Activated naive CD4-positive, alpha-beta T cell treated with anti-CD3 and anti-CD28 coated beads, Interleukin-2, amount 50 U/mL, for 16 hours (primary cell): ENCODE data around the gene MCTP2.

Experiments used
- DNase-seq: peaks from one replicate; pipeline ENCODE4 v3.0.0-alpha.2; 2020

Gene MCTP2

GRCh38 chr15:94263341-94264273, 32.2 kb downstream of the MCTP2 start:
- no peak for DNase-seq

DNA sequence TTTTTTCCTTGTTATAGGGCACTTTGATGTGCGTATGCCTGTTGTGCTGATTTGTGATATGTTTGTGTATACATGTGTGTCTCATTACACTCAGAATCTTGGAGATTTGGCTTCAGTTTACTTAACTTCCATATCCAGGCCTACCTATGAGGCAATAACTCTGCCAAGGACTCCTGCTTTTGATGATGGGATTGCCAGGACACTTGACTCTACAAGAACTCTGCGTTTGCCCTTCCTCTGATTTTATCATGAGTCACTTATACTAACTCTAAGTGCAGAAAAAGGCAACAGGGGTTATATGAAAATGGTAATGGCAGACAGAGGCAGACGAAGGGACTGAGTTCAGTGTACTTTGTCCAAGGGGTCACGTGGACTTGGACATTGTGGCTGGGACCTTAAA, 33.6 kb downstream of the MCTP2 start:
- DNase-seq = no peak

GRCh38 chr15:94265982-94266381, 34.6 kb downstream of the MCTP2 start:
- no peak for DNase-seq

DNA sequence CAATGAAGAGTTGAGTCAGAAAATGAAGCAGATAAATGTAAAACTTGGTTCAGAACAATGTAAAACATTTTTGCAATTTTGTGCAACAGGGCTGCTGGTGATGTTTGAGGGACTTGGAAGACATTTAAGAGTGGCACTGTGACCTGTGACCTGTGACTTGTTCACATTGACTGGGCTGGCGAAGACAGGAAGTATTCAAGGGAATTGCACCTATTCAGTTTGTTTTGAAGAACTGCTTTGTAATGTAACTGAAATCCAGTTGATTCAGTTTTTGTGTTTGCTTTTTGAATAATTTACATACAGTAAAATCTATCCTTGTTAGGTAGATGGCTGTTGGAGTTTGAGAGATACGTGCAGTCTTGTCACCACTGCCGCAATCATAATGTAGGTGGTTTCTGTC, 35.4 kb downstream of the MCTP2 start:
- no peak for DNase-seq

- no peak for DNase-seq
Observed at GRCh38 chr15:94269954-94270353, 38.6 kb downstream of the MCTP2 start.

DNA sequence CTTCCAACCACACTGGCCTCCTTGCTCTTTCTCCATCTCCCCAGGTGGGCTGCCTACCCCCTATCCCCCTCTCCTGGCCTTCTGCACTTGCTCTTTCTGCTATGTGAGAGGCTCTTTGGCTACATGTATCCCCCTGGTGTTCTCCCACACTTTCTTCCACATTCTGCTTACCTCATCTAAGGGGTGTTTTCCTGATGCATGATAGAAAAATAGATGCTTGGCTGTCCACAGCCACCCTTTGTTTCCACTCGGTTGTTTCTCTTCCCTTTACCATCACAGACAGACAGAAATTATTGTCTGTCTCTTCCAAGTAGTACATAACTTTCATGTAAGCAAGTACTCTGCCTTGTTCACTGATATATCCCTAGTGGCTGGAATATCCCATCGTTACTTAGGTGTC, 39.2 kb downstream of the MCTP2 start:
- DNase-seq = no peak

- no peak for DNase-seq
Observed at GRCh38 chr15:94272251-94272898, 41.0 kb downstream of the MCTP2 start.

DNA sequence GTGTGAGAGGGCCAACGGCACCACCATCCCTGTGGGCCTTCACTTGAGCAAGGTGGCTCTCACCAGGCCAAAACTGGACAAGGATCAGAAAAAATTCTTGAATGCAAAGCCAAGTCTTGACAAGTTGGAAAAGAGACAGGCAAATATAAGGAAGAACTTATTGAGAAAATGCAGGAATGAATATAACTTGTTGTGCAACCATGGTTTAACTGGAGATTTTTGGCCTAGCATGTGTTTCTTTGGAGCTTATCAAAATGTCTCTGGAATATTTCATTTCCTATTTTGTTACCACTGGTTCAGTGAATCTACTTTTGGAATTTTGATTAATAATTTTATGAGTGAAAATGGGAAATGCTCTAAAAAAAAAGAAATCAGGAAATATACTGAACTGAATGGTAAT, 42.5 kb downstream of the MCTP2 start:
- DNase-seq = no peak

DNA sequence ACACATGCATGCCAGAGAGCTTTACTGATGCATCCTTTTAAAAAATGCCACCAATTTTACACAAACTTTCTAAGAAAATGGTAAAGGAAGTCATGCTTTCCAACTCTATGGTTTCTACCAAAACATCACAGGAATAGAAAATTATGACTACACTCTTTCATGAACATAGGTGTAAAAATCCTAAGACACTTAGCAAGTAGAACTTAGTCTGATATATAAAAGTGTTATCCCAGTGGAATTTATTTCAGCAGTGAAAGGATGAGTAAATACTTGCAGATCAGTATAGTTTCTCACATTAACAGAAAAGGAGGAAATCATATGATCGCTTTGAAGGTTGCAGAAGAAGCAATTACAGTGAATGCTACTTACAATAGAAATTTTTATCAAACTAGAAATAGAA, 43.4 kb downstream of the MCTP2 start:
- no peak for DNase-seq

GRCh38 chr15:94277485-94277884, 46.1 kb downstream of the MCTP2 start:
- DNase-seq = no peak

DNA sequence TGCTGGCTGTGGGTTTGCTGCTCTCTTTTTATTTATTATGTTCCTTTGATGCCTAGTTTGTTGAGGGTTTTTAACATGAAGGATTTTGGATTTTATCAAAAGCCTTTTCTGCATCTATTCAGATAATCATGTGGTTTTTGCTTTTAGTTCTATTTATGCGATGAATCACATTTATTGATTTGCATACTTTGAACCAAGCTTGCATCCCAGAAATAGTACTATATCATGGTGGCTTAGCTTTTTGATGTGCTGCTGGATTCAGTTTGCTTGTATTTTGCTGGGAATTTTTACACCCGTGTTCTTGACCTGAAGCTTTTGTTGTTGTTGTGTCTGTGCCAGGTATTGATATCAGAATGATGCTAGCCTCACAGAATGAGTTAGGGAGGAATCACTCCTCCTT, 48.4 kb downstream of the MCTP2 start:
- DNase-seq = no peak

DNA sequence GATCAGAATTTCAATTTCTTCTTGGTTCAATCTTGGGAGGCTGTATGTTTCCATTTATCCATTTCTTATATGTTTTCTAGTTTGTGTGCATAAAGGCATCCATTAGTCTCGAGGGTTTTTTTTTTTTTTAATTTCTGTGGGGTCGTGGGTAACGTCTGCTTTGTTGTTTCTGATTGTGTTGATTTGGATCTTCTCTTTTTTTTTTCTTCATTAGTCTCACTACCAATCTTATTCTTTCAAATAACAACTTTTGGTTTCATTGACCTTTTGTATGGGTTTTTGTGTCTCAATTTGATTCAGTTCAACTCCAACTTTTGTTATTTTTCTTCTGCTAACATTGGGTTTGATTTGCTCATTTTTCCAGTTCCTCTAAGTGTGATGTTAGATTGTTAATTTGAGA, 48.9 kb downstream of the MCTP2 start:
- no peak for DNase-seq

- DNase-seq = no peak
Observed at GRCh38 chr15:94282269-94283250, 51.2 kb downstream of the MCTP2 start.

DNA sequence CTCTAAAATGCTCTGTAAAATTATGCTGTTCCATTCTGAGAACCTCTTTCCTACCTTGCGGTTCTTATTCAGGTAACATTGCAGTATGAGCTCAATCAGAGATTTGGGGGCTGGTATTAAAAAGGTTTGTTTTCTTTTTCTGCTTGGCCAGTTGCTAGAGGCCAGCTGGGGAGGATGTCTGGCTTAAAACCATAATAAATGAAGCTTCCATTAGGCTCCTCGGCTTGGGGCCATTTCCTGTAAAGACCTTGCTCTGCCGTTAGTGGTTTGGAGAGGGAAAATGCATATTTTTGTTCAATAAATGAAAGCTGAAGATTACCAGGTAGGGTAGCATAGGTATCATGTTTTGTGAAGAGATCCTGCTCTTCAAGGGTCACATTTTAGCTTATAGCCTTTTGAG, 55.2 kb downstream of the MCTP2 start:
- DNase-seq = no peak

- DNase-seq = no peak
Observed at GRCh38 chr15:94287794-94288246, 56.5 kb downstream of the MCTP2 start.

- no peak for DNase-seq
Observed at GRCh38 chr15:94290730-94291129, 59.4 kb downstream of the MCTP2 start.

DNA sequence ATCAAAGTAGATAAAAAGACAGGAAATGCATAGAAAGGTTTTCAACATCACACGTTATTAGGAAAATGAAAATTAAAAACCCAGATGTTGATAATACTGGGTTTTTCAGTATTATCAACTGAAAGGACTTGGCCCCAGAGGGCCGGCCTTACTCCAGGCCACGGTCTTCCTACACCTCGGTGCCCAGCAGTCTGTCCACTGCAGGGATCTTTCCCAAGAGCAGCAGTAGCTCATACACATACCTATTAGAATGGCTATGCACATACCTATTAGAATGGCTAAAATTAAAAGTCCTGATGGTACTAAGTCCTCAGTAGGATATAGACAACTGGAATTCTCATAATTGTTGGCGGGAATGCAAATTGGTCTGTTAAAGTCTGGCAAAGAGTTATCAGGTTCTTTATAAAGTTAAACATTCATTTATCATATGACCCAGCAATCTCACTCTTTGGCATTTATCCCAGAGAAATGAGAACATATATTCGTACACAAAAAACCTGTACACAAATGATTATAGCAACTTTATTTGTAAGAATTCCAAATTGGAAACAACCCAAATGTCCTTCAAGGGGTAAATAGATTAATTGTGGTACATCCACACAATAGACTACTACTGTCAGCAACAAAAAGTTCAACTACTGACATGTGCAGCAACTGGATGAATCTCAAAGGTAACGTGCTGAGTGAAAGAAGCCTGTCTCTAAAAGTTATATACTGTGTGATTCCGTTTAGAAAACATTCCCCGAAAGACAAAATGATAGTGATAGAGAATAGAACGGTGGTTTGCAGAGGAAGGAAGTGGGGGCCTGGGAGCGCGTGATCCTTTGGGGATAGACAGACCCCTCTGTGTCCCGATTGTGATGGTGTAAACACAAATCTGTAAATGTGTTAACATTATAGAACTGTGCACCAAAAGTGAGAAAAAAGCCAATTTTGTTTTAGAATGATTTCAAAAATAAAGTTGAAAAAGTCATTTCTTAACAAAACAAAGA, 62.3 kb downstream of the MCTP2 start:
- DNase-seq = no peak

DNA sequence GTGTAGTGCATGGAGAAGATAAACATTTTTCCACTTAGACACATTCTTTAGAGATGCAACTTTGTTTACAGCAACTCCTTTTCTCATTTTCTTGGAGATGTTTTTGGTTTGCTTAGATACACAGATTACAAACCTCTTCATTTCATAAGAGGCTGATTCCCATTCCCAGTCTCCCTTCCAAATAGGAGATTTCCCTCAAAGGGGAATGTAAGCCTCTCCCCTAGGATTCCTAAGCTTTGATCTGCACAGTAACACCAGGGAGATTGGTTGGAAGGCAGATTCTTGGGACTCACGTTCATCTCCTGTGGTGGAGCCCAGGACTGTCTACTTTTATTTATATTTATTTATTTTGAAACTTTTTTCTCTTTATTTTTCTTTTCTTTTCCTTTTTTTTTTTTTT, 63.2 kb downstream of the MCTP2 start:
- no peak for DNase-seq

DNA sequence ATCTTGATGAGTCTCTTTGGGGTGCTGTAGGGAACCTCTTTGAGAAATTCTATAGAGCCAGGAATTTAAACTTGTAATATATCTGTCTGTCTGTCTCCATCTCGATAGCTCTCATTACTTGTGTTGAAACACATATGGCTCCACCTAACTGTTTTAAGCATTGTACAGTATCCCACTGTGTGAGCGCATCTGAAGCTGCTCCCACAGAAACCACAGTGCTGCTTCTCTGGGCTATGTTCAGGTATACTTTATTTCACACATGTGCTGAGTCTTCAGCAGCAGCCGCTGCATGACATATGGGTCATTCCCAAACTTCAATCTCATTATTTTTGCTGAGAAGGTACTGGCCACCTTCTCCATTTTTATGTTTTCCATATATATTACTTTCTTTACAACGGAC, 63.9 kb downstream of the MCTP2 start:
- no peak for DNase-seq

GRCh38 chr15:94296717-94297116, 65.4 kb downstream of the MCTP2 start:
- DNase-seq = no peak

GRCh38 chr15:94297558-94297957, 66.2 kb downstream of the MCTP2 start:
- DNase-seq = no peak

- DNase-seq = no peak
Observed at GRCh38 chr15:94298364-94298763, 67.0 kb downstream of the MCTP2 start.
